ENCODE results near the gene PTTG1. TPM values are rescaled to one million over a fixed set of nuclear protein-coding genes. Genes with fewer than 3 reads are reported as not detected.

PTTG1 gene
- total RNA-seq, 1 experiment from 2014 or later: 157 TPM

GRCh38 chr5:160420331-160420610 lies 1.4 kb upstream of the PTTG1 start:
- no TSS peak for BruUV-seq (replicated peaks)
- POLR2A ChIA-PET: interaction anchor here (0.6 kb wide), 1 partner anchor 261 kb away, joined by 3 read pairs; no protein-coding TSS in a partner anchor
- no peak for DNase-seq
- no peaks in the 10 kb centered on the region for H3K9me3 ChIP-seq
- Mint-ChIP-seq H3K27me3 (ENCODE audit: insufficient read depth, unreplicated experiment) (no peaks in the 10 kb centered on the region), H3K4me1 (ENCODE audit: low read depth, unreplicated experiment) (peaks cover 38% of the 10 kb centered on the region), H3K36me3 (ENCODE audit: insufficient read depth, unreplicated experiment) (peaks cover 40% of the 10 kb centered on the region), H3K9me3 (ENCODE audit: unreplicated experiment) (no peaks in the 10 kb centered on the region), H3K27ac (ENCODE audit: unreplicated experiment) (no peak overlapping the region), H3K4me3 (ENCODE audit: unreplicated experiment) (peak overlapping the region; percentile 92)
- no peaks in the 10 kb centered on the region for H3K36me3 ChIP-seq (ENCODE audit: control insufficient read depth, insufficient read depth, low read length)
- H3K27me3 ChIP-seq (replicated peaks; ENCODE audit: control insufficient read depth, insufficient read depth, low read length): no peaks in the 10 kb centered on the region
- H3K4me3 ChIP-seq (ENCODE audit: low read depth, low read length): no peak overlapping the region
- intact Hi-C loops (cut with micrococcal nuclease; ENCODE audit: unreplicated experiment): no loop called here
- peaks cover 13% of the 10 kb centered on the region; the same call in 1 of the 2 replicates for H3K4me1 ChIP-seq
- no peak for TF ChIP-seq CTCF (IDR thresholded peaks at IDR 0.05; ENCODE audit: insufficient read depth in 1 of 2, low read depth in 1 of 2, low read length in 1 of 2, severe bottlenecking in 1 of 2, unreplicated experiment in 1 of 2)
- CTCF ChIA-PET: interaction anchor here (2.1 kb wide), 1 partner anchor 29 kb away, joined by 5 read pairs; no protein-coding TSS in a partner anchor

GRCh38 chr5:160423099-160423498 lies 1.4 kb downstream of the PTTG1 start:
- intact Hi-C loops (cut with micrococcal nuclease; ENCODE audit: unreplicated experiment): no loop called here
- DNase-seq: no peak
- Mint-ChIP-seq H3K36me3 (ENCODE audit: insufficient read depth, unreplicated experiment) (peaks cover 54% of the 10 kb centered on the region), H3K4me1 (ENCODE audit: low read depth, unreplicated experiment) (peaks cover 31% of the 10 kb centered on the region), H3K27me3 (ENCODE audit: insufficient read depth, unreplicated experiment) (no peaks in the 10 kb centered on the region), H3K9me3 (ENCODE audit: unreplicated experiment) (no peaks in the 10 kb centered on the region), H3K4me3 (ENCODE audit: unreplicated experiment) (peak overlapping the region; percentile 83), H3K27ac (ENCODE audit: unreplicated experiment) (no peak overlapping the region)
- H3K27me3 ChIP-seq (replicated peaks; ENCODE audit: control insufficient read depth, insufficient read depth, low read length): no peaks in the 10 kb centered on the region
- H3K36me3 ChIP-seq (ENCODE audit: control insufficient read depth, insufficient read depth, low read length): no peaks in the 10 kb centered on the region
- H3K9me3 ChIP-seq: no peaks in the 10 kb centered on the region
- no peak for TF ChIP-seq CTCF (IDR thresholded peaks at IDR 0.05; ENCODE audit: insufficient read depth in 1 of 2, low read depth in 1 of 2, low read length in 1 of 2, severe bottlenecking in 1 of 2, unreplicated experiment in 1 of 2)
- BruUV-seq (replicated peaks): no TSS peak
- ChIA-PET CTCF (no interaction called here), POLR2A (no interaction called here)
- no peak overlapping the region; the same call in 1 of the 2 replicates for H3K4me3 ChIP-seq (ENCODE audit: low read depth, low read length)
- H3K4me1 ChIP-seq: peaks cover 10% of the 10 kb centered on the region; the same call in 1 of the 2 replicates

GRCh38 chr5:160427607-160428006 lies 6.0 kb downstream of the PTTG1 start:
- no peaks in the 10 kb centered on the region for H3K9me3 ChIP-seq
- CTCF ChIA-PET: no interaction called here
- no peaks in the 10 kb centered on the region for H3K27me3 Mint-ChIP-seq (ENCODE audit: insufficient read depth, unreplicated experiment)
- intact Hi-C loops (cut with micrococcal nuclease; ENCODE audit: unreplicated experiment): no loop called here
- peaks cover 16% of the 10 kb centered on the region for H3K4me1 Mint-ChIP-seq (ENCODE audit: low read depth, unreplicated experiment)
- no peaks in the 10 kb centered on the region for H3K27me3 ChIP-seq (replicated peaks; ENCODE audit: control insufficient read depth, insufficient read depth, low read length)
- no peak for DNase-seq
- TF ChIP-seq CTCF (IDR thresholded peaks at IDR 0.05; ENCODE audit: insufficient read depth in 1 of 2, low read depth in 1 of 2, low read length in 1 of 2, severe bottlenecking in 1 of 2, unreplicated experiment in 1 of 2): no peak
- H3K4me3 ChIP-seq (ENCODE audit: low read depth, low read length): no peak overlapping the region
- BruUV-seq (replicated peaks): no TSS peak
- no peak overlapping the region for H3K4me3 Mint-ChIP-seq (ENCODE audit: unreplicated experiment)
- peaks cover 50% of the 10 kb centered on the region for H3K36me3 Mint-ChIP-seq (ENCODE audit: insufficient read depth, unreplicated experiment)
- H3K9me3 Mint-ChIP-seq (ENCODE audit: unreplicated experiment): no peaks in the 10 kb centered on the region
- H3K4me1 ChIP-seq: peaks cover 7% of the 10 kb centered on the region; the same call in 1 of the 2 replicates
- H3K27ac Mint-ChIP-seq (ENCODE audit: unreplicated experiment): no peak overlapping the region
- POLR2A ChIA-PET: no interaction called here
- H3K36me3 ChIP-seq (ENCODE audit: control insufficient read depth, insufficient read depth, low read length): no peaks in the 10 kb centered on the region

All from Caco-2 (cell line).